Measurements from ENCODE around the gene ASB8. TPM values are rescaled to one million over a fixed set of nuclear protein-coding genes. Genes with fewer than 3 reads are reported as not detected.

The ASB8 gene
- total and polyA plus RNA-seq, 9 of the 15 experiments (the other 6 are each of a cell fraction or from before 2014, with no cell fraction given): 13.3 to 29.0 (median 19.6) TPM

DNA sequence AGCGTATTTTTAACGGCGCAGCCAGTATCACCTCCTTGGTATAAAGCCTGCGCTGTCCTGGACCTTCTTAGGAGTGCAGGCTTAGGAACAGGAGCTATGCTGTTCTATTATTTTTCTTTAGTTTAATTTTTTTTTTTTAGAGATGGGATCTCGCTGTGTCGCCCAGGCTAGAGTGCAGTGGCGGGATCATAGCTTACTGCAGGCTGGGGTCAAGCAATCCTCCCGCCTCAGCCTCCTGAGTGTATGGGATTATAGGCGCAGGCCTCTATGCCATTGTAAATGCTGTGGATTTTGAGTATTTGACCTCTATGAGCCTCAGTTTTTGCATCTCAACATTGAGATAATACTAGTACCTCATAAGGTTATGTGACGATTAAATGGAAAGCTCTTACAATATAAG is 41.7 kb upstream of the ASB8 start (continued):
- TF ChIP-seq, protein P1, sequence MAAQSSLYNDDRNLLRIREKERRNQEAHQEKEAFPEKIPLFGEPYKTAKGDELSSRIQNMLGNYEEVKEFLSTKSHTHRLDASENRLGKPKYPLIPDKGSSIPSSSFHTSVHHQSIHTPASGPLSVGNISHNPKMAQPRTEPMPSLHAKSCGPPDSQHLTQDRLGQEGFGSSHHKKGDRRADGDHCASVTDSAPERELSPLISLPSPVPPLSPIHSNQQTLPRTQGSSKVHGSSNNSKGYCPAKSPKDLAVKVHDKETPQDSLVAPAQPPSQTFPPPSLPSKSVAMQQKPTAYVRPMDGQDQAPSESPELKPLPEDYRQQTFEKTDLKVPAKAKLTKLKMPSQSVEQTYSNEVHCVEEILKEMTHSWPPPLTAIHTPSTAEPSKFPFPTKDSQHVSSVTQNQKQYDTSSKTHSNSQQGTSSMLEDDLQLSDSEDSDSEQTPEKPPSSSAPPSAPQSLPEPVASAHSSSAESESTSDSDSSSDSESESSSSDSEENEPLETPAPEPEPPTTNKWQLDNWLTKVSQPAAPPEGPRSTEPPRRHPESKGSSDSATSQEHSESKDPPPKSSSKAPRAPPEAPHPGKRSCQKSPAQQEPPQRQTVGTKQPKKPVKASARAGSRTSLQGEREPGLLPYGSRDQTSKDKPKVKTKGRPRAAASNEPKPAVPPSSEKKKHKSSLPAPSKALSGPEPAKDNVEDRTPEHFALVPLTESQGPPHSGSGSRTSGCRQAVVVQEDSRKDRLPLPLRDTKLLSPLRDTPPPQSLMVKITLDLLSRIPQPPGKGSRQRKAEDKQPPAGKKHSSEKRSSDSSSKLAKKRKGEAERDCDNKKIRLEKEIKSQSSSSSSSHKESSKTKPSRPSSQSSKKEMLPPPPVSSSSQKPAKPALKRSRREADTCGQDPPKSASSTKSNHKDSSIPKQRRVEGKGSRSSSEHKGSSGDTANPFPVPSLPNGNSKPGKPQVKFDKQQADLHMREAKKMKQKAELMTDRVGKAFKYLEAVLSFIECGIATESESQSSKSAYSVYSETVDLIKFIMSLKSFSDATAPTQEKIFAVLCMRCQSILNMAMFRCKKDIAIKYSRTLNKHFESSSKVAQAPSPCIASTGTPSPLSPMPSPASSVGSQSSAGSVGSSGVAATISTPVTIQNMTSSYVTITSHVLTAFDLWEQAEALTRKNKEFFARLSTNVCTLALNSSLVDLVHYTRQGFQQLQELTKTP (IDR thresholded peaks at IDR 0.05; ENCODE audit: low read depth in 1 of 2, partially characterized antibody in 2 of 2): peak; percentile 9 to 23
- TF ChIP-seq TRIM24 (IDR thresholded peaks at IDR 0.05): peak in 1 of 2 experiments; percentile 26; a peak in 1 of 4 replicates
- TF ChIP-seq, protein P2, sequence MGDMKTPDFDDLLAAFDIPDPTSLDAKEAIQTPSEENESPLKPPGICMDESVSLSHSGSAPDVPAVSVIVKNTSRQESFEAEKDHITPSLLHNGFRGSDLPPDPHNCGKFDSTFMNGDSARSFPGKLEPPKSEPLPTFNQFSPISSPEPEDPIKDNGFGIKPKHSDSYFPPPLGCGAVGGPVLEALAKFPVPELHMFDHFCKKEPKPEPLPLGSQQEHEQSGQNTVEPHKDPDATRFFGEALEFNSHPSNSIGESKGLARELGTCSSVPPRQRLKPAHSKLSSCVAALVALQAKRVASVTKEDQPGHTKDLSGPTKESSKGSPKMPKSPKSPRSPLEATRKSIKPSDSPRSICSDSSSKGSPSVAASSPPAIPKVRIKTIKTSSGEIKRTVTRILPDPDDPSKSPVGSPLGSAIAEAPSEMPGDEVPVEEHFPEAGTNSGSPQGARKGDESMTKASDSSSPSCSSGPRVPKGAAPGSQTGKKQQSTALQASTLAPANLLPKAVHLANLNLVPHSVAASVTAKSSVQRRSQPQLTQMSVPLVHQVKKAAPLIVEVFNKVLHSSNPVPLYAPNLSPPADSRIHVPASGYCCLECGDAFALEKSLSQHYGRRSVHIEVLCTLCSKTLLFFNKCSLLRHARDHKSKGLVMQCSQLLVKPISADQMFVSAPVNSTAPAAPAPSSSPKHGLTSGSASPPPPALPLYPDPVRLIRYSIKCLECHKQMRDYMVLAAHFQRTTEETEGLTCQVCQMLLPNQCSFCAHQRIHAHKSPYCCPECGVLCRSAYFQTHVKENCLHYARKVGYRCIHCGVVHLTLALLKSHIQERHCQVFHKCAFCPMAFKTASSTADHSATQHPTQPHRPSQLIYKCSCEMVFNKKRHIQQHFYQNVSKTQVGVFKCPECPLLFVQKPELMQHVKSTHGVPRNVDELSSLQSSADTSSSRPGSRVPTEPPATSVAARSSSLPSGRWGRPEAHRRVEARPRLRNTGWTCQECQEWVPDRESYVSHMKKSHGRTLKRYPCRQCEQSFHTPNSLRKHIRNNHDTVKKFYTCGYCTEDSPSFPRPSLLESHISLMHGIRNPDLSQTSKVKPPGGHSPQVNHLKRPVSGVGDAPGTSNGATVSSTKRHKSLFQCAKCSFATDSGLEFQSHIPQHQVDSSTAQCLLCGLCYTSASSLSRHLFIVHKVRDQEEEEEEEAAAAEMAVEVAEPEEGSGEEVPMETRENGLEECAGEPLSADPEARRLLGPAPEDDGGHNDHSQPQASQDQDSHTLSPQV (IDR thresholded peaks at IDR 0.05): 0 out of 2 replicates have a peak, but pooled peaks have one; percentile 14
- TF ChIP-seq ZNF121 (CRISPR knock-in tag; conservative IDR thresholded peaks at IDR 0.05): peak; percentile 90
- no peak for TF ChIP-seq RBM34 (IDR thresholded peaks at IDR 0.05; ENCODE audit: borderline replicate concordance, insufficient read depth, low read length)
